Nephron (organoid): ENCODE results near the gene ADAMTS12.

Experiments
- H3K27ac Mint-ChIP-seq, 3 experiments: 2 replicates each; pipeline ENCODE4 v1.8.0; 2020; ENCODE audit warnings: mixed read lengths in 3 of 3, mild to moderate bottlenecking in 2 of 3, moderate library complexity in 1 of 3
- H3K27me3 Mint-ChIP-seq: 2 replicates; pipeline ENCODE4 v1.8.0; 2021; ENCODE audit warnings: low read depth, mild to moderate bottlenecking, moderate library complexity, mixed read lengths
- H3K36me3 Mint-ChIP-seq: 2 replicates; pipeline ENCODE4 v1.8.0; 2020; ENCODE audit warnings: low read depth, mixed read lengths
- H3K4me1 Mint-ChIP-seq: 2 replicates; pipeline ENCODE4 v1.8.0; 2020; ENCODE audit warnings: mixed read lengths
- H3K4me3 Mint-ChIP-seq, 3 experiments: 2 replicates each; pipeline ENCODE4 v1.8.0; 2020; ENCODE audit warnings: mild to moderate bottlenecking in 3 of 3, mixed read lengths in 3 of 3, moderate library complexity in 2 of 3
- H3K9me3 Mint-ChIP-seq: 2 replicates; pipeline ENCODE4 v1.8.0; 2020; ENCODE audit warnings: mixed read lengths
- CTCF ChIP-seq, 3 experiments: fragments of 200-600 bp; sonication (generic); IDR thresholded peaks; one replicate each; pipeline ENCODE4 v1.5.0; 2021; ENCODE audit warnings: antibody characterized with exemption in 3 of 3; ENCODE audit not compliant: unreplicated experiment in 3 of 3

The ADAMTS12 gene

DNA sequence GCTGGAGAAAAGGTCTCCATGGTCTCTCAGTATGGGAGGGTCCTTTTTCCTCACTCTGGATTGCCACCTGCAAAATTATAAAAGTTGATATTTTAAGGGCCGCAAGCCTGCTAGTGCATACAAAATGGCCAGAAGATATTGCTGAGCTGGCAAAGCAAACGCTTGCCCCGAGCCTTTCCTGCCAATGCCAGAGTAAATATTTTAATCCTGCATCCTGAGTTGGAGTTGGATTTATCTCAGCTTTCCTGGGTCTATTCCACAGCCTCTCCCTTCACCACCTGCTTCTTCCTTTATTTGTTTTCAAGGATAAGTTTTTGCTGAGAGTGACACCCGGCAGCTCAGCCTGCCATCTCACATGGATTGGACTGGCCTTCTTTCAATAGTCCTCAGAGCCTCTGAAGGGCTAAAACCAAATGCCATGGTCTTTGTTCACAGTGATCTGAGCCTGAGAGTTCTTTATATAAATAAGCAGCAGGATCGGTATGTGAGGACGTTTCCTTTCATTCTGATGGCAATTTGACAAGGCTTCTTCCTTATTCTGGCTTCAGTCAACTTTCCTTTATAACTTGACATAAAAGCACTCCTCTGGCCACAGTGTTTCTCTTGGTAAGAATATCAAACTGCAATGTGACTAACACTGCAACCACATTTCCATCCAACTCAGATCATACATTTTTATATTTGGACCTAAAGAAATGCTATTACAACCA, 170.1 kb downstream of the ADAMTS12 start:
- Mint-ChIP-seq H3K27me3 (no peaks in the 10 kb centered on the region), H3K27ac (no peak overlapping the region), H3K36me3 (no peaks in the 10 kb centered on the region), H3K4me3 (no peak overlapping the region), H3K4me1 (no peaks in the 10 kb centered on the region), H3K9me3 (no peaks in the 10 kb centered on the region)
- no peak for TF ChIP-seq CTCF (IDR thresholded peaks at IDR 0.05; ENCODE audit: unreplicated experiment in 3 of 3)

DNA sequence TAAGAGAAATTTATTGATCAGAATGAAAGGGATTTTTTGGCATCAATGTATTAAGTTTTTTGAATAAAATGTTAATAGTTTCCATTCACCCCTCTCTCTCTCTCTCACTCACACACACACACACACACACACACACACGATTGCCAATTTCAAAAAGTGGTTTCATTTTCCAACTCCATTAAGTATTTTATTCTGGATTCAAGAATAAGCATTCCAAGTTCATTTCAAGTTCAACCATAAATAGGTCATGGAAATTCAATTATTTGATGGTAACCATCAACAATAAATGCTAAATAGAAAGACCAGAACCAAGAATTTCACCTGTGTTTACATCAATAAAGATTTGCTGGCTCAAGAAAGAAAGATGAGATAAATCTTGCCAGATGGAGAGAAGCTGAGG, 171.6 kb downstream of the ADAMTS12 start:
- H3K9me3 Mint-ChIP-seq, result no peaks in the 10 kb centered on the region
- H3K4me1 Mint-ChIP-seq, result no peaks in the 10 kb centered on the region
- no peaks in the 10 kb centered on the region for H3K27me3 Mint-ChIP-seq
- H3K27ac Mint-ChIP-seq, result no peak overlapping the region
- H3K36me3 Mint-ChIP-seq, result no peaks in the 10 kb centered on the region
- no peak overlapping the region for H3K4me3 Mint-ChIP-seq
- no peak for TF ChIP-seq CTCF (IDR thresholded peaks at IDR 0.05; ENCODE audit: unreplicated experiment in 3 of 3)

DNA sequence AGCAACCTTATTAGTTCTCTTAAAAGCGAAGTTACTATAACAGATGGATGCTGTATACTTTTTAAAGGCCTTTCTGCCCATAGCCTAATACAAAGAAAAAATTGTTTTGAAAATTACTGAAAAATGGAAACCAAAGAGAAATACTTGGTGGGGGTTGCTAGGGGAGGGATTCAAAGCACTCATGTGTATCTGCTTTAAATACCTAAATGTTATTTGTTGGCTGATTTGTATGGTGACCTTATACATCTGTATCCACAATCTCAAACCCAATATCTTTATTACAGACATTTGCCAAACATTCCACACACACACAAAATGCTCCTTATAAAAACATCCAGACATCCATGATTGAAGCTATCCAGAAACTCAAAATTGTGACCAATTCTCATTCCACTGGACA, 172.0 kb downstream of the ADAMTS12 start:
- no peaks in the 10 kb centered on the region for H3K4me1 Mint-ChIP-seq
- H3K9me3 Mint-ChIP-seq, result no peaks in the 10 kb centered on the region
- no peaks in the 10 kb centered on the region for H3K36me3 Mint-ChIP-seq
- no peak for TF ChIP-seq CTCF (IDR thresholded peaks at IDR 0.05; ENCODE audit: unreplicated experiment in 3 of 3)
- H3K27me3 Mint-ChIP-seq, result no peaks in the 10 kb centered on the region
- H3K4me3 Mint-ChIP-seq, result no peak overlapping the region
- H3K27ac Mint-ChIP-seq, result no peak overlapping the region

DNA sequence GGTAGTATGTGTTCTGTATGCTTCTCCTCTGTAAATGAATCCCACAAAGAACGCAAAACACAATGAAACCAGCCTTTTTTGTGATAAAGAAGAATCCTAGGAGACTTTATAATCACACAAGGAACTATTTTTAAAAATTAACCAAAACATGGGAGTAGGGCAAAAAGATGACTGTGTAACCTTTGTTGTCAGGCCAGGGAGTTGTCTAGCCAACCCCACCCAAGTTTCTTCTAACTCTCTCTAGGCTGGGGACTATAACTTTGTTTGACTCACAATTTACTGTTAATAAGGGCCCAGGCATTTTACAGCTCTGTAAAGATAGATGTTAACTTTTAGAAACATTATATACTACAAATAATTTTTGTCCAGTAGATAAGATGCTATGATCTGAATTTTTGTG, 176.1 kb downstream of the ADAMTS12 start:
- Mint-ChIP-seq H3K27ac (no peak overlapping the region), H3K9me3 (peaks cover 20% of the 10 kb centered on the region), H3K4me1 (no peaks in the 10 kb centered on the region), H3K36me3 (peaks cover 3% of the 10 kb centered on the region), H3K27me3 (no peaks in the 10 kb centered on the region), H3K4me3 (no peak overlapping the region)
- no peak for TF ChIP-seq CTCF (IDR thresholded peaks at IDR 0.05; ENCODE audit: unreplicated experiment in 3 of 3)

DNA sequence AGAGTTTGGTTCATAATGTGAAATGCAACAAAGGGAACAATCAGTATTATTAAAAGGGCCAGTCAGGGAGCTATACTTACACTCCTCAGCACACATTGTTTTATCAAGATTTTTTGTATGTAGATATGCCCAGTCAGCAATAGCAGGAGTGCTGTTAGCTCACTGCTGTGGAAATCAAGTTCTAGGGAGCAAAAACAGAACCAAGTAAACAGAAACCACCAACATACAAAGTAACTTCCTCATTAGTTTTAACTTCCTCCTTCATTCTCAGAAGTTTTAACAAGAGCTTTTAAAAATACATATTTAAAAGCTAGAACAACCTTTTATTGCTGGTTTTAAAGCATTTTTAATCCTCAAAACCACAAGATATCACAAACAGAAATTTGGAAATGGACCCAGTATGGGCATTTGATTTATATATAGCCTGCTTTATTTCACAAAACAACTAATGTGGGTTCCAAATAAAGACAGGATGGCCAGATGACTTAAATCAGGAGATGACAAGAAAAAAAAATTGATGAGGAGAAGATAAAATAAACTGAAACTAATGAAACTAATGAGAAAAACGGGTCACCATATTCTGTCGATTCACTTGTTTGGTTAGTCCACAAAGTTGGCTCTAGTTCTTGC, 178.5 kb downstream of the ADAMTS12 start:
- H3K4me3 Mint-ChIP-seq, result no peak overlapping the region
- peaks cover 3% of the 10 kb centered on the region for H3K36me3 Mint-ChIP-seq
- TF ChIP-seq CTCF (IDR thresholded peaks at IDR 0.05; ENCODE audit: unreplicated experiment in 3 of 3), result no peak
- H3K4me1 Mint-ChIP-seq, result no peaks in the 10 kb centered on the region
- H3K27me3 Mint-ChIP-seq, result no peaks in the 10 kb centered on the region
- H3K27ac Mint-ChIP-seq, result no peak overlapping the region
- peaks cover 29% of the 10 kb centered on the region for H3K9me3 Mint-ChIP-seq

- Mint-ChIP-seq H3K27ac (no peak overlapping the region), H3K27me3 (no peaks in the 10 kb centered on the region)
Observed at GRCh38 chr5:33712664-33713063, 179.1 kb downstream of the ADAMTS12 start.

More at GRCh38 chr5:33712664-33713063, 179.1 kb downstream of the ADAMTS12 start:
- H3K4me3 Mint-ChIP-seq, result no peak overlapping the region
- H3K9me3 Mint-ChIP-seq, result peaks cover 33% of the 10 kb centered on the region
- TF ChIP-seq CTCF (IDR thresholded peaks at IDR 0.05; ENCODE audit: unreplicated experiment in 3 of 3), result no peak
- no peaks in the 10 kb centered on the region for H3K4me1 Mint-ChIP-seq
- H3K36me3 Mint-ChIP-seq, result peaks cover 3% of the 10 kb centered on the region
